TTC549 (cell line): ENCODE measurements around the gene SEC16A.

Source experiments
- FAIRE-seq: peaks from 2 replicates; lab custom pipeline; 2012; peaks lifted over from hg19 to GRCh38; lab: Jason Lieb, UNC

The SEC16A gene

GRCh38 chr9:136460772-136461325 is 22.0 kb downstream of the SEC16A start:
- FAIRE-seq = no peak

- no peak for FAIRE-seq
Measured at GRCh38 chr9:136459425-136459824, 23.4 kb downstream of the SEC16A start.

- FAIRE-seq = no peak
Measured at GRCh38 chr9:136457326-136457725, 25.5 kb downstream of the SEC16A start.

- no peak for FAIRE-seq
Measured at GRCh38 chr9:136456258-136456657, 26.6 kb downstream of the SEC16A start.

- FAIRE-seq = no peak
Measured at GRCh38 chr9:136455043-136456002, 27.5 kb downstream of the SEC16A start.

GRCh38 chr9:136454026-136454796 is 28.6 kb downstream of the SEC16A start:
- no peak for FAIRE-seq

- FAIRE-seq = no peak
Measured at GRCh38 chr9:136453326-136453725, 29.5 kb downstream of the SEC16A start.

- FAIRE-seq = no peak
Measured at GRCh38 chr9:136451221-136451877, 31.5 kb downstream of the SEC16A start.

- no peak for FAIRE-seq
Measured at GRCh38 chr9:136448655-136449054, 34.2 kb downstream of the SEC16A start.

- no peak for FAIRE-seq
Measured at GRCh38 chr9:136447173-136447778, 35.6 kb downstream of the SEC16A start.

GRCh38 chr9:136445799-136446198 is 37.0 kb downstream of the SEC16A start:
- no peak for FAIRE-seq

- FAIRE-seq = no peak
Measured at GRCh38 chr9:136444102-136444501, 38.7 kb downstream of the SEC16A start.

GRCh38 chr9:136443687-136444086 is 39.2 kb downstream of the SEC16A start:
- no peak for FAIRE-seq

GRCh38 chr9:136443087-136443486 is 39.8 kb downstream of the SEC16A start:
- no peak for FAIRE-seq

GRCh38 chr9:136442265-136442664 is 40.6 kb downstream of the SEC16A start:
- no peak for FAIRE-seq

- FAIRE-seq = no peak
Measured at GRCh38 chr9:136441681-136442245, 41.1 kb downstream of the SEC16A start.

GRCh38 chr9:136441191-136441680 is 41.6 kb downstream of the SEC16A start:
- no peak for FAIRE-seq

- FAIRE-seq = no peak
Measured at GRCh38 chr9:136439481-136440408, 43.1 kb downstream of the SEC16A start, which contains the start of gene INPP5E. Gene INPP5E, minus strand, starts transcription at chr9:136439845. Its CDS starts 426 bp downstream, at chr9:136439419.

GRCh38 chr9:136438548-136439480 is 44.0 kb downstream of the SEC16A start:
- FAIRE-seq = no peak
